ENCODE measurements around the gene PBRM1. TPM values are rescaled to one million over a fixed set of nuclear protein-coding genes. Genes with fewer than 3 reads are reported as not detected.

The PBRM1 gene
- total RNA-seq, 1 donor from 2014 or later = 116 TPM

GRCh38 chr3:52536369-52537164 lies 149.1 kb downstream of the PBRM1 start, which contains the start of gene UQCC5:
TSS of gene UQCC5 (plus strand) at chr3:52536605. CDS start at chr3:52536756, 151 bp downstream.
- no peaks in the 10 kb centered on the region for H3K9me3 Mint-ChIP-seq
- Histone ChIP-seq H3K79me2 (ENCODE audit: low read depth) (peaks cover 65% of the 10 kb centered on the region), H3K4me1 (peaks cover 33% of the 10 kb centered on the region), H3K4me3 (peak within 1 kb of the TSS; percentile 86), H3K9ac (peak within 1 kb of the TSS; percentile 70), H3K4me2 (peak within 1 kb of the TSS; percentile 94), H4K20me1 (ENCODE audit: low read depth) (peaks cover 44% of the 10 kb centered on the region), H3K36me3 (no peaks in the 10 kb centered on the region), H3K27ac (peak within 1 kb of the TSS; percentile 69), H2AFZ (replicated peaks) (peak within 1 kb of the TSS; percentile 85), H3K27me3 (no peaks in the 10 kb centered on the region), H3K9me3 (ENCODE audit: low read depth) (no peaks in the 10 kb centered on the region), H3F3A (ENCODE audit: low read depth) (peaks cover 39% of the 10 kb centered on the region)
- H3K4me1 Mint-ChIP-seq = peaks cover 38% of the 10 kb centered on the region
- H3K36me3 Mint-ChIP-seq = peaks cover 7% of the 10 kb centered on the region
- peak within 1 kb of the TSS; percentile 96 for H3K27ac Mint-ChIP-seq
- TF ChIP-seq, protein P1, sequence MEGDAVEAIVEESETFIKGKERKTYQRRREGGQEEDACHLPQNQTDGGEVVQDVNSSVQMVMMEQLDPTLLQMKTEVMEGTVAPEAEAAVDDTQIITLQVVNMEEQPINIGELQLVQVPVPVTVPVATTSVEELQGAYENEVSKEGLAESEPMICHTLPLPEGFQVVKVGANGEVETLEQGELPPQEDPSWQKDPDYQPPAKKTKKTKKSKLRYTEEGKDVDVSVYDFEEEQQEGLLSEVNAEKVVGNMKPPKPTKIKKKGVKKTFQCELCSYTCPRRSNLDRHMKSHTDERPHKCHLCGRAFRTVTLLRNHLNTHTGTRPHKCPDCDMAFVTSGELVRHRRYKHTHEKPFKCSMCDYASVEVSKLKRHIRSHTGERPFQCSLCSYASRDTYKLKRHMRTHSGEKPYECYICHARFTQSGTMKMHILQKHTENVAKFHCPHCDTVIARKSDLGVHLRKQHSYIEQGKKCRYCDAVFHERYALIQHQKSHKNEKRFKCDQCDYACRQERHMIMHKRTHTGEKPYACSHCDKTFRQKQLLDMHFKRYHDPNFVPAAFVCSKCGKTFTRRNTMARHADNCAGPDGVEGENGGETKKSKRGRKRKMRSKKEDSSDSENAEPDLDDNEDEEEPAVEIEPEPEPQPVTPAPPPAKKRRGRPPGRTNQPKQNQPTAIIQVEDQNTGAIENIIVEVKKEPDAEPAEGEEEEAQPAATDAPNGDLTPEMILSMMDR (IDR thresholded peaks at IDR 0.05) = no peak
- no peak for TF ChIP-seq EZH2 (IDR thresholded peaks at IDR 0.05)
- no peak for TF ChIP-seq EZH2phosphoT487 (IDR thresholded peaks at IDR 0.05)
- peak within 1 kb of the TSS; percentile 98 for H3K4me3 Mint-ChIP-seq
- peaks cover 4% of the 10 kb centered on the region for H3K27me3 Mint-ChIP-seq (ENCODE audit: insufficient read depth, low read depth)
- peak; percentile 100 for DNase-seq (ENCODE audit: low spot score)

DNA sequence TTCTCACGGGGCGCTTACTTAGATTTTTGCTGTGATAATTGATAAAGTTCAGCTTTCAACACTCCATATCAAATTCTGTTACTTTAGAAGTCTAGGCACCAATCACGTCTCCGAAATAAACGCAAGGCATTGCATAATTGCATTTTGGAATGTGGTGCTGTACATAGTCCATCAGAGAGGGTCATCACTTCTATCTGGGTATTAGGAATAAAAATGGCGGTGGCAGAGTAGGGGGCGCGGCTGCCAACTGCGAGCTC lies 149.7 kb downstream of the PBRM1 start:
- peaks cover 34% of the 10 kb centered on the region for H3F3A ChIP-seq (ENCODE audit: low read depth)
- TF ChIP-seq EZH2phosphoT487 (IDR thresholded peaks at IDR 0.05) (no peak), EZH2 (IDR thresholded peaks at IDR 0.05) (no peak)
- TF ChIP-seq, protein P1 (IDR thresholded peaks at IDR 0.05) = no peak
- no peaks in the 10 kb centered on the region for H3K9me3 ChIP-seq (ENCODE audit: low read depth)
- no peaks in the 10 kb centered on the region for H3K36me3 ChIP-seq
- H3K27me3 ChIP-seq = no peaks in the 10 kb centered on the region
- H3K27ac Mint-ChIP-seq = no peak overlapping the region
- peaks cover 7% of the 10 kb centered on the region for H3K36me3 Mint-ChIP-seq
- peak overlapping the region; percentile 98 for H3K4me3 Mint-ChIP-seq
- H3K9ac ChIP-seq = no peak overlapping the region
- peaks cover 33% of the 10 kb centered on the region for H3K4me1 ChIP-seq
- no peak overlapping the region for H2AFZ ChIP-seq (replicated peaks)
- H3K4me2 ChIP-seq = peak overlapping the region; percentile 64
- H4K20me1 ChIP-seq (ENCODE audit: low read depth) = peaks cover 49% of the 10 kb centered on the region
- no peaks in the 10 kb centered on the region for H3K9me3 Mint-ChIP-seq
- no peak for DNase-seq (ENCODE audit: low spot score)
- peaks cover 38% of the 10 kb centered on the region for H3K4me1 Mint-ChIP-seq
- H3K79me2 ChIP-seq (ENCODE audit: low read depth) = peaks cover 65% of the 10 kb centered on the region
- no peak overlapping the region for H3K27ac ChIP-seq
- no peak overlapping the region for H3K4me3 ChIP-seq
- peaks cover 4% of the 10 kb centered on the region for H3K27me3 Mint-ChIP-seq (ENCODE audit: insufficient read depth, low read depth)

- peaks cover 65% of the 10 kb centered on the region for H3K79me2 ChIP-seq (ENCODE audit: low read depth)
- no peak overlapping the region for H2AFZ ChIP-seq (replicated peaks)
- no peaks in the 10 kb centered on the region for H3K36me3 ChIP-seq
- H3K27me3 ChIP-seq = no peaks in the 10 kb centered on the region
- Mint-ChIP-seq H3K27me3 (ENCODE audit: insufficient read depth, low read depth) (peaks cover 4% of the 10 kb centered on the region), H3K4me1 (peaks cover 38% of the 10 kb centered on the region), H3K4me3 (peak overlapping the region; percentile 98), H3K27ac (no peak overlapping the region), H3K36me3 (peaks cover 7% of the 10 kb centered on the region), H3K9me3 (no peaks in the 10 kb centered on the region)
- no peak overlapping the region for H3K27ac ChIP-seq
- TF ChIP-seq EZH2phosphoT487 (IDR thresholded peaks at IDR 0.05) = no peak
- TF ChIP-seq, protein P1 (IDR thresholded peaks at IDR 0.05) = no peak
- TF ChIP-seq EZH2 (IDR thresholded peaks at IDR 0.05) = no peak
- DNase-seq (ENCODE audit: low spot score) = no peak
- peak overlapping the region; percentile 64 for H3K4me2 ChIP-seq
- H3K9ac ChIP-seq = no peak overlapping the region
- H3K9me3 ChIP-seq (ENCODE audit: low read depth) = no peaks in the 10 kb centered on the region
- peaks cover 31% of the 10 kb centered on the region for H3F3A ChIP-seq (ENCODE audit: low read depth)
- peaks cover 54% of the 10 kb centered on the region for H4K20me1 ChIP-seq (ENCODE audit: low read depth)
- H3K4me1 ChIP-seq = peaks cover 36% of the 10 kb centered on the region
- no peak overlapping the region for H3K4me3 ChIP-seq
Measured at GRCh38 chr3:52535411-52536111, 150.2 kb downstream of the PBRM1 start.

Measured in neural progenitor cell (in vitro differentiated cells).